GM21717 (cell line): ENCODE data around the gene KLF16.
"Not testable (repeated sequence)": the region's sequence is repeated elsewhere in the genome, so short reads cannot be mapped to it uniquely, and the experiment has no call there.

Experiments used
- ATAC-seq: cut with Tn5 transposase; IDR thresholded peaks from one replicate; pipeline ENCODE4 v1.9.1; 2021; ENCODE audit warnings: mild to moderate bottlenecking, moderate library complexity; ENCODE audit not compliant: unreplicated experiment

The KLF16 gene

GRCh38 chr19:1884719-1885334, 21.4 kb upstream of the KLF16 start:
- no peak for ATAC-seq

- no peak for ATAC-seq
Measured at GRCh38 chr19:1884291-1884718, 20.9 kb upstream of the KLF16 start.

GRCh38 chr19:1883784-1884183, 20.4 kb upstream of the KLF16 start:
- ATAC-seq = no peak

DNA sequence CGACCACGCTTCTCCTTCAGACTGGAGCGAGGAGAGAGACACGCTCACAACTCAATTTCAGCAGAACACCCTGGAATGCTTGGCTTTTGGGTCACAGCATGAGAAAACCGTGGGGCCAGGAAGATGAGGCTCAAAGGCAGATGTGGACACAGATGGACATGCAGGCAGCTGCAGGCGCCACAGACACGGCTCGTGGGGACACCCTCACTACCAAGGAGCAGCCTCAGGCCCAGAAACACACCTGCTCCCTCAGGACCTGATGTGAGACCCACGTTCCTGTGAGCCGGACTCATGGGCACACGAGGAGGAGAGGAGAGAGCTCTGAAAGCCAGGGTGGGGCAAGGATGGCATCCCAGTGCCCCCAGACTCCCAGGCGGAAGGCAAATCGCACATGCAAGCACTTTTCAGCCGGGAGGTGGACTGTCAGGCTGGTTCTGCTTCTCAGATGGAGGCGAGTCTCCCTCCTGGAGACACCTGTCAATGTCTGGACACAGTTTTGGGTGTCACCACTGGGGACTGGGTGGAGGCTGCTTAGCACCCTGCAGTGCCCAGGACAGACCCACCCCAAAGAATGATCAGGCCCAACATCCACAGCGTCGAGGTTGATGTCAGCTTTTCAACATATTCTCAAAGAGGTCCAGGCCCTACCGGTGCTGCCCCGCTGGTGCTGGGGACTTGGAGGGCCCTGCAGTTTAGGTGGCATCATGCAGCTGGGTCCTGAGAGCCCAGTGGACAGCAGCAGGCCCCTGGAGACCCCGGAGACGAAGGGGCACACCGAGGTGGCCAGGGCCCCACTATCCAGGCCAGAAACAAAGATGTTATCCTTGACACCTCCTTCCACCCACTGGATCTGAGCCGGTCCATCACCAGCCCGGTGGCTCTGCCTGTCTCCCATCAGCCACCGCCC, 19.7 kb upstream of the KLF16 start:
- ATAC-seq = no peak

GRCh38 chr19:1882089-1882785, 18.9 kb upstream of the KLF16 start:
- ATAC-seq = no peak

- ATAC-seq = not testable (repeated sequence)
Measured at GRCh38 chr19:1881393-1882088, 18.2 kb upstream of the KLF16 start.

DNA sequence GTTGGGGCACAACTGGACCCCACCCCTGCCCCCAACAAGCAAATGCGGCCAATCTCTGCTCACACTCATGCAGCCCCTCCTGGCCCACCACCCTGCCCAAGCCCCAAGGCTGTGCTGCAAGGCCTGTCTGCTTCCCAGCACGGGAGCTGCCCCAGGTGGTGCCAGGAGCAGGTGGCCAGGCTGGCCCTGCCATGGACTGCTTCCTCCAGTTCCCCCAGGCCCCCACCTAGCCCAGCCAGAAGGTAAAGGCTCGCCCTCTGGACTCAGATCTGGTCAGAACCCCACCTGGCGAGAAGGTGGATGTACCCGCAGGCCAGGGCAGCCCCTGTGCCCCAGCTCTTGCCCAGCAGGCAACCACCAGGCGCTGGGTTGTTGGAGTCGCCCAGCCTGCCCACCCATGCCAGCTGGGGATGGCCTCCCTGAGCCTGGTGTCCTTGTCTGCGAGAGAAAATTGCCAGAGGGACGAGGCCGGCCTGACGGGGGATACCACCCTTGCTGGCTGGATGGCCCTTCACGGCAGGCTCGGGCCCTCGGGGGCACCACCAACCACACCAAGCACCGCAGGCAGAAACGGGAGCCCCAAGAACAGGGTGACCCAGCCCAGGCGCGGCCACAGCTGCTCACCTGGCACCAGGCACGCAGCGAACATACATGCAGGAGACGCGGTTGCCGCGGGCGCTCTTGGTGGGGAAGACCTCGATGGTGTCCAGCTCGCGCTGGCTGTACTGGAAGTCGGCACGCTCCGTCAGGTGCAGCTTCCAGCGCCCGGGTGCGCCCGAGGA, 17.4 kb upstream of the KLF16 start:
- ATAC-seq = no peak

DNA sequence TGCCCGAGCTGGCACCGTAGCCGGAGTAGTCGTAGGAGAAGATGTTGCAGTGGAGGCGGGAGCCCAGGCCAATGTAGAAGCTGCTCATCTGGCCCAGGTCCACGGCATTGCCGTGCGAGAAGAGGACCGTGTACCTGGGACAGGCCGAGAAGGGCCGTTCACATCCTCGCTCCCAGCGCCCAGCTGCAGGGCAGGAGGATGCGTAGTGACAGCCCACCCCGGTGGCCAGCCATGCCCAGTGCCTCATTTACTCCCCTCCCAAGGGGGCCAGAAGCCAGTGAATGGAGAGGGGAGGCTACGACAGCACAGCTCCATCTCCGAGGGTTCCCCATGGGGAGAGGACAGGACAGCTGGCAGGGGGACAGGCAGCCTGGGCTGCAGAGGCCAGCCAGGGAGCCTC, 16.6 kb upstream of the KLF16 start:
- ATAC-seq = not testable (repeated sequence)

DNA sequence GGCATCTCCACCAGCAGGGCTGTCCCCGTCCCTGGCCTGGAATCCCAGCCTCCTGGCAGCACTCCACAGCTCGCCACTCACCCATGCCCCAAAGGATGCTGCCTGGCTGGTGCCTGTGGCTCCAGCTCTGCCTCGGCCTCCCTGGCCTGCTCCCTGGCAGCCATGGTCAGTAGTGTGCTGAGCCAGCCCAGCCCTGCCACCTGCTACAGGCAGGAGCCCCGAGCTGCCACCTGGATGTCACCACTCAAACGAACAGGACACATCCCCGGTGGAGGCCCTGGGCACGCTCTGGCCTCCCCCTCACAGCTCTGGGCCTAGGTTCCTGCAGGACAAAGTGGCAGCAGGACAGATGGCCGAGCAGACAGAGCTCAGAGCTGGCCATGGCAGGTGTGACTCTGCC, 15.2 kb upstream of the KLF16 start:
- ATAC-seq = not testable (repeated sequence)

- ATAC-seq = not testable (repeated sequence)
Measured at GRCh38 chr19:1877280-1877660, 13.9 kb upstream of the KLF16 start.

DNA sequence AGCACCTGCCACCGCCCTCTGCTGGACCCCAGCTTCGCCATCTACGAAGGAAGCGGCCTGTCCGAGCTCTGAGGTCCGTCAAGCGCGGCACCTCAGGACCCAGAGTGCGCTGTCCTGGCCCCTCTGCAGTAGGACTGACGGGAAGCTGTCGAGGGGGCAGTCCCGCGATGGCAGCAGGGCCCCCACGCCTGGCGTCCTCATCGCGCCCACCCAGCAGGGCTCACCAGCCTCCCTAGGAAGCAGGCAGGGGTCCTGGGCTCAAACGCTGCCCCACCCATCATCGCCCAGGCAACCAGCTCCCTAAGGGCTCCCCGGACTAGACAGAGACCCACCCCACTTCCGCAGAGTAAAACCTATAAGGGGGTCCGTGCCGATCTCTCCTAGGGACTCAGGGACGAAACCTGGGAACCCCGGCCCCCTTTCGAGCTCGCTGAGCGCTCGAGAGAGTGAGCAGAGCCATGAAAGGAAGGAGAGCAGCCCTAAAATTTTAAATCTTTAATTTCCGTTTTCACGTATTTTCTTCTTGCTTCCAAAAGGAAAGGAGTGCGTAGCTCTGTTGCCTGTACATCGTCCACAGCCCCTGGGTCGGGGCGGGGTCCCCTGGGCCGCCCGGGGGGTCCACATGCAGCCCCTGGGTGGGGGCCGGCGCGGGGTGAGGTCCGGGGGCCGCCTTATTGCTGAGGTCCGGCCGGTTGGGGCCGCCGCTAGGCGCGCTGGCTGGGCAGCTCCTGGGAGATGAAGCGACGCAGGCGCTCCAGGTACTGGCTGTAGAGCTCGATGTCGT, 13.3 kb upstream of the KLF16 start:
- ATAC-seq = peak; percentile 23

DNA sequence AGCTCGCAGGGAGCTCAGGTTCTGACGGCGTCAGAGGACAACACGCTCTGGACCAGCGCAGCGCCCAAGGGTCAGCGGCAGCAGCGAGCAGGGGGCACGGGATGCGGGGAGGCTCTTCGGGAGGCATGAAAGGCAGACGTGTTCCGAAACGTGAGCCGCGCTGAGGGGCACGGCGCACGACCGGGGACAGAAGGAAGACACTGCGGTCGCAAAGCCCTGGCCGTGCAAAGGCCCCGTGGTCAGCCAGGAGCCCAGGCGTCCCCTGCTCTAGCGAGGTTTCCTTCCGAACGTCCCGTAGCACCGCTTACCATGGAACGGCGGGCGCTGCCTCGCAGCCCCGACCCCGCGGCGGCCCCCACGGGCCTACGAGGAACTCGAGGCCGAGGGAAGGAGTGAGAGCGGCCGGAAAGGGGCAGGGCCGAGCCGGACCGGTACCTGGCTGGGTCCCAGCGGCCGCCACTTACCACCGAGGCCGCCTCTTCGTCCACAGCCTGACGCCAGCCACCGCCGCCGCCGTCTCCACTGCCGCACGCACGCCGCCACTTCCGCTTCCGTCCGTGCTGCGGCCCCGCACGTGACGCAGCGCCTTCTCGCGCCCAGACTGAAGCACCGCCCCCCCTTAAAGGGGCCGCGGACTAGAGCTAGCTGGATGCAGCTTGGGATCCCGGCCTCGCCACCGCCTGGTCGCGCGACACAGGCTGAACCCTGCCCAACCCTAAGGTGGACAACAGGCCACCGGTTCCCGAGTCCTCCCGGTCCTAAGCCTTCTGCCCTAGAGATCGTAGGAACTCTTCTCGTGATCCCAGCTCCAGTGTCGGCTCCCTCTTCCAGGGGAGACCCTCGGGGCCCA, 12.5 kb upstream of the KLF16 start:
- ATAC-seq = peak; percentile 61

GRCh38 chr19:1875265-1875645, 11.9 kb upstream of the KLF16 start:
- ATAC-seq = not testable (repeated sequence)

DNA sequence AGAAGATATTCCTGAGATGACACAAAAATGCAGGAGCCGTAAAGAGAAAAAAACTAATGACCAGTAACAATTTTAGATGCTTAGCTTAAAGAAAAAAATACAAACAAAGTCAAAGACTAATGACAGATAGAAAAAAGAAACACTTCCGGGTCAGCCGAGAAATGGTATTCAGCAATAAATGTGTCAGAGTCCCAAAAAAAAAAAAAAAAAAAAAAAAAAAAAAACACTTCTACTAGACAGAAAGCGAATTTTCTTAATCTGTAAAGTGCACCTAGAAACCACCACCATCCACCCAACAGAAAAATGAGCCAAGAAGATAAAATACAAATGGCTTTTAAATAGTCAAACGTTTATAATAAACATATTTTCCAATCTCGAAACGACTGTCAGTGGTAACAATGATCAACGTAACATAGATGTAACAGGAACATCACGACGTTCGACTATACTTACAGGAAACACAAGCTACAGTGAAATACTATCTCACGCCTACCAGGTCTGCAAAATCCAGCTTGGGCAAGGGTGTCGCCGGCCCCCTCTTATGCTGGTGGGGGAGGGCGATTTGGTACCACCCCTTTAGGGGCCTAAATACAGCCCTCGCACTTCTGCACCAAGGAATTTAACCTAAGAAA, 11.3 kb upstream of the KLF16 start:
- ATAC-seq = no peak

GRCh38 chr19:1873524-1874473, 10.4 kb upstream of the KLF16 start:
- no peak for ATAC-seq

GRCh38 chr19:1872807-1873523, 9.6 kb upstream of the KLF16 start:
- ATAC-seq = no peak
